HG03342 (cell line): ENCODE results near the gene PGLYRP4.
"Not testable (repeated sequence)": the region's sequence is repeated elsewhere in the genome, so short reads cannot be mapped to it uniquely, and the experiment has no call there.

Experiments used
- ATAC-seq: cut with Tn5 transposase; IDR thresholded peaks from one replicate; pipeline ENCODE4 v1.9.1; 2021; ENCODE audit warnings: mild to moderate bottlenecking, moderate library complexity; ENCODE audit not compliant: unreplicated experiment

The PGLYRP4 gene

DNA sequence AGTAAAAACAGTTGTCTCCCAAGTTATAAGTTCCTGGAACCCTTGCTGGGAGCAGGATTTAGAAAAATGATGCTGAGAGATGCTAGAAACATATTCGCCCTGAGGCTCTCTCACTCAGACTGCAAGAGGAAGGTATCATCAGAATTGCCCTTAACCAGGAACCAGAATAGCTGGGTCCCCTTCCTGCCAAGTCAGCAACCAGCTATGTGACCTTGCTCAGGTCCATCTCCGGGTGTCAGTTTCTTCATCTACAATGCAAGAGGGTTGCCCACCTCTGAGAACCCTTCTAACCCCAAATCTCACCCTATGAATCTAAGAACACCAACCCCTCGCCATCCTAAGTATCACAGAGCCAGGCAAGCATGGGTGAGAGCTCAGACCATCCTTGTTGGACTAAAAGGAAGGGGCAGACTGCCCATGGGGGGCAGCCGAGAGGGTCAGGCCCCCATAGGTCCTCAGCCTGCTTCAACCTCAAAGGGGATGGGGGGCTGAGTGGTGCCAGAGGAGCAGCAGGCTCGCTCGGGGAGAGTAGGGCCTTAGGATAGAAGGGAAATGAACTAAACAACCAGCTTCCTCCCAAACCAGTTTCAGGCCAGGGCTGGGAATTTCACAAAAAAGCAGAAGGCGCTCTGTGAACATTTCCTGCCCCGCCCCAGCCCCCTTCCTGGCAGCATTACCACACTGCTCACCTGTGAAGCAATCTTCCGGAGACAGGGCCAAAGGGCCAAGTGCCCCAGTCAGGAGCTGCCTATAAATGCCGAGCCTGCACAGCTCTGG, 8.6 kb upstream of the PGLYRP4 start:
- no peak for ATAC-seq

DNA sequence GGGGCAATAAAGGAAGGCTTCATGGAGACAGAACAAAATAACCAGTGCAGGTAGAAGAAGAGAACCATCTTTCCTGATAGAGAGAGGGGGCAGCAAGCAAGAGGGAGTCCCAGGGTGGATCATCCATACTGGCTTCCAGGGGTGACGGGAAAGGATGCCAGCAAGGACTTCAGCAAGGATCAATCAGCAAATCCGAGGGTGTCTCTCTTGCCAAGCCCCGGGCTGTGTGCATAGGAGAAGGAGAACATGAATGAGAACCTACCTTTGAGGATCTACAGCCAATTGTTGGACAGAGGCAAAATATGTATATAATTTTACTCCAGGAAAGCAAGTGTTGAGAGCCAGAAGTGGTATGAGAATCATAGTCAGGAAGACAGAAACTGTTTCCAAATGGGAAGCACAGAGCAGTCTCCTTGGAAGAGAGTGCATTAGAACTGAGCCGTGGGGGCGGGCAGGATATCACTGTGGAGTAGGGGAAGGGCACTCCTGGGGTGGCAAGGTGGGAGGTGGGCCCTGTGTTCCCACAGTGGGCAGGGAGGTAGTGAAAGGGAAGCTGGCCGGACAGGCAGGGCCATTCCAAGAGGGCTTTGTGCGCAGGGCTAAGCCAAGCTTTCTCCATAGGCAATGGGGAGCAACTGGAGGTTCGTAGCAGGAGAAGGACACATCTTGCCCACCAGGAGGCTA, 7.9 kb upstream of the PGLYRP4 start:
- no peak for ATAC-seq

DNA sequence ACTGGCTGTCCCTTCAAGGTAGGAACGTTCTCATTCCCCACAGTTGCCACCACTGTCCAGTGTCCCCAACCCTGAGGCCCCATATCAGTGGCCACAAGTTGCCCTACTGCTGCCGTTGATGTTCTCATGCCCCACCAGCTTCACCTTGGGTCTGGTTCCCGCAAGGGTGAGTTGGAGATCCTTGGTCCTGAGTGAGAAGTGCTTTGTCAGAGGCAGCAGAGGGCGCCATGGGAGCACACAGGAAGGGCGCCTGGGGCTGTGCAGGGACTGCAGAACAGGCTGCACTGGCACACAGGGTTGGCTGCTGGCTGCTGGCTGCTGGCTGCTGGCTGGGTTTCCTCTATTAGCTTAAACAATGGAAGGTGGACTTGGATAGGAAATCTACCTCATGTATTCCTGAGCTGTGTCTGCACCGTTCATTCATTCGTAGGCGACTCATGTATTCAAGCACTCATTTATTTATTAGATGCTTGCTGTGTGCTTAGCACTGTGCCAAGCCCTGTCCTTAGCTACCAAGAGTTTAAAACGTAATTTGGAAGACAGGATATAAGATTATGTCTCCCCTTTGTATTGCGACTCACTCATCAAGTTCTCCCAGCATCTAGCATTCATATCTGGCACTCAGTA, 6.9 kb upstream of the PGLYRP4 start:
- no peak for ATAC-seq

DNA sequence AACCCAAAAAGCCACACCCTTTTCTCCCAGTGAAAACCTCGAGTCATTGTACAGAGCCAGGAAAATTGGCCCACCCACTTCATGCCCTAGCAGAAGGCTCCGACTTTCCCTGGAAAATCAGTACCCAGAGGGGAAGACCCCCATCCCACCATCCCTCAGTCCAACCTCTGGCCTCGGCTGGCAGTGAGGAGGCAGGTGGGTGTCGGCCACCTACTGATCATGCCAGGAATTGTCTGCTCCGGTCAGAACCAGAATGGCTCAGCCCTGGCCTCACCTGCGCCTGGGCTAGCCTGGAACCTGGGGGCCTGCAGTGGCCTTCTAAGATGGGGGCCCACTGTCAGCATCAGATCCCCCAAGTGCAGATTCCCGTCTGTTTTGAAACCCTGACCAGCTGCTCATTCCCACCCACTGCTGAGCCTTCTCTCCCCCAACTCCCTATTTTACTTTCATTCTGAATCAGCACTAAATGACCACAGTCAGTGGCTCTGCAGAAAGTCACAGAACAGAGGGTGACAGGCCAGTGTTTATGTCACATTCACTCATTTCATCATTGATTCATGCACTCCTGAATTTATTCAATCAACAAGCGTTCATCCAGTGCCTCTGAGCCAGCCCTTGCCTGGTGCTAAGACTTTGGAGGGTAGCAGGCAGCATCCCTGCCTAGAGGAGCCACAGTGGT, 6.0 kb upstream of the PGLYRP4 start:
- ATAC-seq: no peak

DNA sequence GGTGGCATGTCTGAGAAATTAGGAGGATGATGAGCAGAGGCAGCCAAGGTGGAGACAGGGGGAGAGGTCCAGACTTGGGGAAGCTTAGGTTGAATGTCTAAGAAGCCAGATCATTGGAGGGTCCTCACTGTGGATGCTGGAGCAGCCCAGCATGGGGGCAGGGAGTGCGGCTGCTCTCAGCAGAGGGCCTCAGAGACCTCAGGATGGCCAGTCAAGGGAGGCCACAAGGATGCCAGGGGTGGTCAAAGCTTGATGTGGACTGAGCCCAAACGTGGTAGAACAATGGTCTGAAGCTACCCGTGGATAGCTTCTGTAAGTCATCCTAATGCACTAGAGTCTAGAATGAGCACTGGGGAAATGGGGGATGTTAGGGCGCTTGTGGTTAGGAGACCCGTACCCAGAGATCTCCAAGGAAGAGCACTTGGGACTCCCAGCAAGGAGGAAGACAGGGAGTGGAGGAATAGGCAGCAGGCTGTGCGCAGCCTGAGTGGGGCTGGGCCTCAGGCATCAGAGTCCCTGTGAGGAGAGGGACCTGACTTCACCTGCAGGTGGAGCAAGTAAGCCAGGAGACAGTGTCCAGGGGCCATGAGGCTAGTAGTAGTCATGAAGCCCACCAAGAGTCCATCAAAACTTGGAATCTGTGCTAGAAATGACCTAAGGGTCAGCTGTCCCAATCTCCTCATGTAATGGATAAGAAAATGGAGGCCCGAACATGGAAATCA, 4.7 kb upstream of the PGLYRP4 start:
- ATAC-seq: no peak

DNA sequence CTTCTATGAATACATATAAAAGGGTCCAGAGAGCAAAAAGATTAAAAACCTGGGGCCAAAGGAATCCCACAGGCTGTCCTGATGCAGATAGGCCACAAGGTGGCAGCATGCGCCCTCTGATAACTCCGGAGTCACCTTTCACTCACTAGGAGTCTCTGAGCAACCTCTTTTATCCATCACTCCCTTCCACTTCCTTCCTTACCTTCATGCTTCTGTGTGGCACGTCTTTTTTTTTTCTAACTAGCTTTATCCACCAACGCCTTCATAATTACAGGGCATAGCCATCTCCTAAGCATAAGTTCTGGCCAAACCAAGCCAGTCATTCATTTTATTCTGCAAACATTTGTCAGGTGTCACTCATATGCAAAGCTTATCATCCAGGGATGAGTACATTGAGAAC, 3.9 kb upstream of the PGLYRP4 start:
- no peak for ATAC-seq

DNA sequence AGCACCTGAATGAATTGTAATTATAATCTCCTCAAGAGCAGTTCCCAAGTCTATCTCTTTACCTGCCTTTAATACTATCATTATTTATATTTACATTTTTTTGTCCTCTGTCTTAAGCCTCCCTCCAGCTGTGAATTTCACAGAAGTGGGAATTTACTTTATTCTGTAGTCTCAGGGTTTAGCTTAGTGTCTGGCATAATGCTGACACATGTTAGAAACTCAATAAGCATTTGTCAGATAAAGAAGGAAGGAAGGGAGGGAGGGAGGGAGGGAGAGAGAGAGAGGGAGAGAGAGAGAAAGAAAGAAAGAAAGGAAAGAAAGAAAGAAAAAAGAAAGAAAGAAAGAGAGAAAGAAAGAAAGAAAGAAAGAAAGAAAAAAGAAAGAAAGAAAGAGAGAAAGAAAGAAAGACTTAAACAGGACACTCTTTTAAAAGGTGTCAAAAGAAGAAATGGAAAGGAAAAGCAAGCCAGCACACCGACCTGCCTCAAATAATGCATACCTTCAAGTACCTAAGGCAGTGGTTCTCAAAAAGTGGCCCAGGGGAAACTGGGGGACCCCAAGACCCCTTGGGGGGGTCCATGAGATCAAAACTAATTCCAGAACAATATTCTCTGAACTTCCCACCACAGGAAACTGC, 1.8 kb upstream of the PGLYRP4 start:
- no peak for ATAC-seq

DNA sequence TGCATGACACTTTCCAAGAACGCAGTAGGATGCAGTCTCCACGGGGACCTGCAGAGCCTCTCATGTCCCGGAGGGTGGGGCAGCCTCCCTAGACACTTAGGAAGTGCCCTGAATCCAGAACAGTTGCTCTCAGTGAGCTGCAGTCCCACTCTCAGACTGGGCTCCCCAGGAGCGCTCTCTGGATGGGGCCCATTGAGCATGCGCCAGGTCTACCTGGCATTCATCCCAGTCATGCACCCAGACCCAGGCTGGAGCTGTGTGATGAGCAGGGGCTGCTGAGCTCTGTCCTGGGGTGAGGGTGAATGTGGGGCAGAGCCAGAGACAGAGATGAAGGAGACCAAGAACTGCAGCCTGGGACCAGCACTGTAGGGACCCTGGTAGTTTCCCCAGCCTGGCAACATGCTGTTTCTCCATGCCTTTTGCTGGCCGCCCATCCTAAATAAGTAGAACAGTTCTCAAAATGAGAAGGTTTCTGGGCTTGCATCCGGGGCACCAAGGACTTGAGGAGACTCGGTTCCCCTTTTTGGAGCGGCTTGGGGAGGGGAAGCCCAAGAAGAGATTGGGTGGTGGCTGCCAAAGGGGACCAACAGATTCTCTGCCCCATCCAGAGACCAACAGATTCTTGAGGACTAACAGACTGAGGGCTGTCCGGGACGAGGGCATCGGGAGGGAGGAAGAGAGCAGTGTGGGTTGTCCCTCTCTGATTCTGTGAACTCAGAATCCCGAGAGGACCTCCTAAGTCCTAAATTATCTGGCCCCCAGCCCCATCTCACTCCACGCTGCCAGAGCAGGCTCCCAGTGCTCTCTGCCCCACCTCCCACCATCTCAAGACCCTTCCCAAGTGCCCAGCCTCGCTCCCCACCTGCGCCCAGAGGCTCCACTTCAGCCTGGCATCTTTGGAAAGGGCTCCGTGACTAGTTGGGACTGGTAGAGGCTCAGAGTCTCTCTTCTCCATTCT, 1.0 kb upstream of the PGLYRP4 start:
- no peak for ATAC-seq

DNA sequence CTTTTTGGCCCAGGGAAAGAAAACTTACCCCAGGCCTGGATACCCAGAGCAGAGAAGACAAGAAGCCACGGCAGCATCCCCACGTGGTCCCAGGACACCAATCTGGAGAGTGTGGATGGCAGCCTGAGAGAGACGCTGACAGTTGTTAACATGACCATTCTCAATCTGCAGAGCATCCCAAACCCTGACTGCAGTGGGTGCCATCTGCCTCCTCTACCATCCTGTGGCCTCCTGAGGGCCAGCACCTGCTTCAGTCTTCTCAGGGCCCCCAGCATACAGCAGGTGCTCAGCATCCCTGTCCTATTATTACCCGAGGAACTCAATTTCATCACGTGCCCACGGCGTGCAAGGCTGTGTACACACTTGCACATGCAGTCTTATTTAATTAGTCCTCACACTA, 785 bp downstream of the PGLYRP4 start:
- no peak for ATAC-seq

DNA sequence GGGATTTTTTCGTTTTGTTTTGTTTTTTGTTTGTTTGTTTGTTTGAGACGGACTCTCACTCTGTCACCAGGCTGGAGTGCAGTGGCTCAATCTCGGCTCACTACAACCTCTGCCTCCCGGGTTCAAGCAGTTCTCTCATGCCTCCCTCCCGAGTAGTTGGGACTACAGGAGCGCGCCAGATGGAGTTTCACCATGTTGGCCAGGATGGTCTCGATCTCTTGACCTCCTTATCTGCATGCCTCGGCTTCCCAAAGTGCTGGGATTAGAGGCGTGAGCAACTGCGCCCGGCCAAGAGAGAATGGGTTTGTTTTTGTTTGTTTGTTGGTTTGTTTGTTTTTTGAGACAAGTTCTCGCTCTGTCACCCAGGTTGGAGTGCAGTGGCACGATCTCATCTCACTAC, 1.6 kb downstream of the PGLYRP4 start:
- not testable (repeated sequence) for ATAC-seq

DNA sequence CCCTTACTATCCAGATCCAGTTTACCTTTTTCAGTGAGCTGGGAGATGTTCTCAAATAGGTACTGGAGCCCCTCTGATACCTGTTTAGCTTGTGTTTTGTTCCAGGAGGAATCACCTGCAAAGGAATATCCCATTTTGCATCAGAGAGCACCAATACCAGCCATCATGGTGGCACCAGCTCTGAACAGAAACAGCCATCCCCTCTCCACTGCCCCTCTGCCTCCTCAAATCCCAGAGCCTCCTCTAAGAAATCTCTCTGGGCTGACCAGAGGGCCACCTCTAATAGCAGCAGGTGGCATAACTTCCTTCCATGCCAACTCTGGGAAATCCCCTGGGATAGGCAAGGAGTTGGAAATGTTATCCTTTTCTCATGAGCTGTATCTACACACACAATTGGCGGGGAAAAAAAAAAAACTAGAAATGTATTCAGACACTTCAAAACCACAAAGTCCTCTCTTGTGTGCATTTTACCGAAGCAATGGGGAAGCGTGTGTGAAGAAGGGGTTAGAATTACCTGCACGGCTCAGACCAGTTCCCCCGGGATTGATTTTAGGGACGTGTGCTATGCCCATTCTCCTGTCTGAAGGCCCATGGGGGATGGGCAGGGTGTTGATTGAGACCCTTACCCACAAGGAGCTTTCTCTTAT, 2.4 kb downstream of the PGLYRP4 start:
- ATAC-seq: no peak

DNA sequence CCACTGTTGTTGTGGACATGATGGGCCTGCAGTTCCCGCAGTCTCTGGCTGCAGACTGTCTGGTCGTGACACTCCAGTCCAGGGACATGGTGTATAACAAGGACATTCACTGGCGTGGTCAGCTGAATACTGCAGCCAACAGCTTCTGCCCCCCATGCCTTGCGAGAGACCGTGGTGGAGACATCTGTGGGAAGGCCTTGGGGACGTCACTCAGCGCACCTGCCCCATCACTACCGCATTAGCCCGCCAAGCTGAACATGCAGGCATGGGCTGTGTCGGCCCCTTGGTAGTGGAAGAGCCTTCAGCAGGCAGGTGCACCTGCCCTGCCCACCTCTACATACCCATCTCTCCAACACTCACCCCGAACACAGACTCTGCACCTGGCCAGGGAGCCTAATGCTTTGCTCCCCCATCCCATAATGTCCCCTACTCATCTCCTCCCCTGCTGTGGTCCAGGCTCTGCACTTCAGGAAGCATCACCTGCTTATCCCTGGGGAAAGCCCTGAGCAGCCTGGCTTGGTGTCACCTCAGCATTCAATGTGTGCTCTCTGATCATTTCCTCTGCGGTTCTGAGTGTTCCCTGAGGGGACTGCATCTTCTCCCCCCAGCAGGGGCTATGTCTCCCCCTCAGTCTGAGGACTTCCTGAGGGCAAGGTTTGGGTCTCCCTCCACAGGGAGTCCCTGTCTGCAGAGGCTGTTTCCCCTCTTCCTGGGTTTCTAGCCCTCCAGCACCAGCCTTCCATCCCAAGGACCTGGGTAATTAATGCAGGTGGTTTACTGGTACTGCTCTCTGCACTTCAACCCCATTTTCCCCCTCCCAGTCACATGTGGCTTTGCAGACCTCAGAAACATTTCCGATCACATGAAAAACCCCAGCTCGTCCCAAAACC, 3.2 kb downstream of the PGLYRP4 start:
- no peak for ATAC-seq

DNA sequence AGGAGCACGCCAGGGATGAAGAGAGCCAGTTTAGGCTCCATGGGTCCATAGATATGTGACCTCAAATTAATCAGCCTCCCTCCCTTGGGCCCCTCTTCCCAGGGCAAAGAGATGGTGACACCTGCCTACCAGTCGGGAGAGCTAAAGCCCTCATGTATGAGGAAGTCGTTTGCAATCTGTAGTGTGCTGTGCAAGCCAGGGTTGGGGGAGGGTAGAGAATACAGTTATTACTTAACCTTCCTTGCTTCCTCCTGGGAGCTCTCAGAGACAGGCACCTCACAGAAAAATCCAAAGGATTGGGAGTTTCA, 4.0 kb downstream of the PGLYRP4 start:
- no peak for ATAC-seq

DNA sequence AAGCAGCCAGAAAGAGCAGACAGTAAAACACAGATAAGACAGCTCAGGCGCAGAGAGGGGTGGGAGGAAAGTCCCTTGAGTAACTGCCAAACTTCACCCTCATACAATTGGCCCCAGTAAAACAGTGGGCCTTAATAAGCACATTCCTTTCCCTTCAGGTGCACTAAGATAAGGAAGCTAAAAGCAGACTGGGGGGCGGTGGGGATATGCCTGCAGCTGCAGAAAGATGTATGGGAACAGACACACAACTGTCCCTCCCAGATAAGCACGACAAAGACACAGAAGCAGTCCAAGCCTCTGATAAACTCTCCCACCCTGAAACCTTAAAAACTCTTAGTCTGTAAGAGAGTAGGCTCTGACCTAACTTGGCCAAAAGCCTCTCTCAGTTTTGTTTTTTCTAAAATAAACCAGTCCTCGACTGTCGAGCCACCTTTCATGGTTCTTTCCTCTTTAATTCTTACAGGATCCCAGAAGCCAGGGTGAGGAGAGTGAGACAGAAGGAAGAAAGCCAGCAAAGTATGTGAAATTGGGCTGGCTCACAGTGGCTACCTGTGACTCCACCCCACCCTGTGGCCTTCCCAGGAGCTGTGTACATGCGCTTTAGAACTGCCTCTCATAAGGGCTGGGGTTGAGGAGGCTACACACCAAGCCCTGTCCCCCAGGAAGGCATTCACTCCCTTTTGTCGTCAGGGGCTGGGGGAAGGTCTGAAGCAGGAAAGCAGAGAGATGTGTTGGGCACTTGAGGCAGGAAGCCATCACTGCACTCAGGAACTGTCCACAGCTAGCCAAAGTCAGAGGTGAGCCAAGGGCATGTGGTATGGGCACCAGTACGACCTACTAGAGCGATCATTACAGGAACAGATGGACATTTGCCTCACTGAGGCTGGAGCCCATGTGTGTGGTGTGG, 4.6 kb downstream of the PGLYRP4 start:
- no peak for ATAC-seq

DNA sequence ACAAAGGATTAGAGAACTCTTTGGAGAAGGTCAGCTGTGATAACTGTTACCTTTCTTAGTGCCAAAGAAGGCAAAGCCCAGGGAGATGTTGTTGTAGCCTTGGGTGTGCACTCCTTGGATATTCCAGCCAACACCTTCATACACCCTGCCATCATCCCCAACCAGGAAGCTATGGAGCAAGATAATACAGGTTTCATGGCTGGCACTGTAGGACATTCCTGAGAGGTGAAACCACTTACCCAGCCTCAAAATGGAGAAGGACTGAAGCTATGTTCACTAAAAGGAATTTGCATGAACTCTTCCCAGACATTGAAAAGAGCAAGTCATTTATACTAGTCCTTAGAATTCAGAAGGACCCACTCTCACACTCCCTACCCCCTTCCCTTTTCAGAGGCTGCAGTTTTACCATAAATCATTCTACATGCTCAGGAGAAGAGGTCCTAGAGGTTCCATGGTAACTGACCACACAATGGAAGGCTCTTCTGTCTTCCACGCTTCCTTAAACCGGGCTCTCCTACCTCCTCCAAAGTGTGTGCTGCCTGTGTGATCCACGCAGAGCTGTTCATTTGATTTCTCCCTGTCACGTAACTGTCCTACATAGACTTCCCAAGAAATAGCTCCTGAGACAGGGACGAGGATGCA, 5.5 kb downstream of the PGLYRP4 start:
- ATAC-seq: no peak

DNA sequence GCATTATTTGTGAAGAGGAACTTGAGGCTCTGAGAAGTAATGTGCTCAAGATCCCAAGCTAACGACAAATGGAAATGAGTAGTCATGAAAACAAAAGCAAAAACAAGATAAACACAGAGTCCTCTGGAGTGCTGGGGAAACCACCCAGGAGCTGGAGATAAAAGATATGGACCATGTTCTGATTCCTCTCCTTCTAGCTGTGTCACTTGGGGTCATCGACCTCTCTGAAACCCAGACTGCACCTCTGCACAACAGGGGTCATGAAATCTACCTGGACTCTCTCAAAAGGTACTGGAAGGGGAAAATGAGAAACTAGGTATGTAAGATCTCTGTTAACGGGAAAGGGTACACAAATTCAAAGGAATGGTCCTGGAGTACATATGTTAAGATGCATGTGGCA, 6.5 kb downstream of the PGLYRP4 start:
- no peak for ATAC-seq
